Hepatocyte (in vitro differentiated cells): ENCODE results near the gene HRC. TPM values are rescaled to one million over a fixed set of nuclear protein-coding genes. Genes with fewer than 3 reads are reported as not detected.
"Not testable (repeated sequence)": the region's sequence is repeated elsewhere in the genome, so short reads cannot be mapped to it uniquely, and the experiment has no call there.

Experiments
- DNase-seq: peaks from one replicate; pipeline ENCODE4 v3.0.0-alpha.2; 2016; ENCODE audit warnings: low spot score
- H2AFZ ChIP-seq: fragments of 200-600 bp; sonication (generic); 2 replicates; pipeline ENCODE4 v1.6.0; 2016; ENCODE audit warnings: antibody characterized with exemption, mild to moderate bottlenecking
- H3K27ac ChIP-seq: fragments of 200-600 bp; sonication (generic); 2 replicates; pipeline ENCODE4 v1.5.1; 2016; ENCODE audit warnings: mild to moderate bottlenecking
- H3K27me3 ChIP-seq: fragments of 200-600 bp; sonication (generic); 2 replicates; pipeline ENCODE4 v1.6.1; 2016
- H3K36me3 ChIP-seq: fragments of 200-600 bp; sonication (generic); replicated peaks from 2 replicates; pipeline ENCODE4 v1.5.1; 2016; ENCODE audit warnings: low read depth; ENCODE audit not compliant: insufficient read depth
- H3K4me1 ChIP-seq: fragments of 200-600 bp; sonication (generic); 2 replicates; pipeline ENCODE4 v1.5.1; 2016; ENCODE audit warnings: mild to moderate bottlenecking, moderate library complexity; ENCODE audit not compliant: insufficient read depth
- H3K4me2 ChIP-seq: fragments of 200-600 bp; sonication (generic); 2 replicates; pipeline ENCODE4 v1.6.0; 2016
- H3K4me3 ChIP-seq: fragments of 200-600 bp; sonication (generic); 2 replicates; pipeline ENCODE4 v1.5.1; 2016; ENCODE audit warnings: mild to moderate bottlenecking
- H3K79me2 ChIP-seq: fragments of 200-600 bp; sonication (generic); 2 replicates; pipeline ENCODE4 v1.6.0; 2017; ENCODE audit warnings: mild to moderate bottlenecking
- H3K9me2 ChIP-seq: fragments of 200-600 bp; sonication (generic); replicated peaks from 2 replicates; pipeline ENCODE4 v1.6.0; 2017; ENCODE audit warnings: mild to moderate bottlenecking; ENCODE audit not compliant: insufficient read depth
- H3K9me3 ChIP-seq: fragments of 200-600 bp; sonication (generic); 2 replicates; pipeline ENCODE4 v1.5.1; 2016; ENCODE audit warnings: low read depth, mild to moderate bottlenecking
- H4K20me1 ChIP-seq: fragments of 200-600 bp; sonication (generic); 2 replicates; pipeline ENCODE4 v1.6.0; 2016; ENCODE audit warnings: mild to moderate bottlenecking; ENCODE audit not compliant: insufficient read depth, poor library complexity, severe bottlenecking
- CTCF ChIP-seq: fragments of 200-600 bp; sonication (generic); IDR thresholded peaks from 2 replicates; pipeline ENCODE4 v1.5.1; 2016; ENCODE audit warnings: antibody characterized with exemption, mild to moderate bottlenecking; ENCODE audit not compliant: poor library complexity
- EZH2 ChIP-seq: fragments of 200-600 bp; sonication (generic); IDR thresholded peaks from 2 replicates; pipeline ENCODE4 v1.6.1; 2016; ENCODE audit warnings: antibody characterized with exemption, mild to moderate bottlenecking, borderline replicate concordance
- EZH2phosphoT487 ChIP-seq: fragments of 200-600 bp; sonication (generic); IDR thresholded peaks from one replicate; pipeline ENCODE4 v1.6.1; 2018; ENCODE audit warnings: antibody characterized with exemption, mild to moderate bottlenecking, low read depth, moderate library complexity; ENCODE audit not compliant: unreplicated experiment, severe bottlenecking
- WGBS: methylation state at CpG from one replicate; pipeline ENCODE4 v1.1.6; 2016; ENCODE audit warnings: low lambda C conversion rate; ENCODE audit errors: missing lambda C conversion rate; 5-methylcytosine and 5-hydroxymethylcytosine counted together
- polyA plus RNA-seq: library from polyadenylated mRNA; unstranded; fragments of >200 nt; fragmentation: Nextera tagmentation; extraction: Ambion mirVana; gene quantifications from 2 replicates; pipeline ENCODE4 v1.2.1, GENCODE V29; 2016
- total RNA-seq: library from RNA; depleted of rRNA; stranded (reverse); fragments of >200 nt; gene quantifications from 2 replicates; pipeline ENCODE4 v1.2.3, GENCODE V29; 2014

HRC gene
- total and polyA plus RNA-seq, 2 experiments from 2014 or later: 0.48 to 0.50 TPM

- no peak for DNase-seq
- Histone ChIP-seq H3K27ac (no peak overlapping the region), H2AFZ (no peak overlapping the region), H3K9me2 (no peaks in the 10 kb centered on the region), H3K27me3 (no peaks in the 10 kb centered on the region), H3K9me3 (no peaks in the 10 kb centered on the region), H4K20me1 (no peaks in the 10 kb centered on the region), H3K4me3 (no peak overlapping the region), H3K4me2 (no peak overlapping the region), H3K79me2 (no peaks in the 10 kb centered on the region), H3K4me1 (no peaks in the 10 kb centered on the region), H3K36me3 (no peaks in the 10 kb centered on the region)
- TF ChIP-seq EZH2 (no peak), EZH2phosphoT487 (no peak), CTCF (no peak)
- 94% methylated on average over 17 of the region's 26 CpGs for WGBS
These were observed 27.7 kb upstream of the HRC start for GRCh38 chr19:49182848-49183375.

GRCh38 chr19:49182010-49182847 lies 27.0 kb upstream of the HRC start:
- not testable (repeated sequence) for H3K4me3 ChIP-seq, H3K4me1 ChIP-seq, H3K79me2 ChIP-seq, H3K27me3 ChIP-seq, H3K9me2 ChIP-seq, H4K20me1 ChIP-seq, H3K36me3 ChIP-seq, DNase-seq, H3K4me2 ChIP-seq, H3K9me3 ChIP-seq, H2AFZ ChIP-seq, H3K27ac ChIP-seq
- WGBS: 97% methylated on average over 14 of the region's 20 CpGs

GRCh38 chr19:49180659-49181058 lies 25.5 kb upstream of the HRC start:
- H3K4me3 ChIP-seq: no peak overlapping the region
- no peaks in the 10 kb centered on the region for H3K27me3 ChIP-seq
- DNase-seq: no peak
- H3K9me3 ChIP-seq: no peaks in the 10 kb centered on the region
- WGBS: 96% methylated on average over 4 of the region's 4 CpGs
- H3K4me2 ChIP-seq: no peak overlapping the region
- H3K9me2 ChIP-seq: no peaks in the 10 kb centered on the region
- no peak overlapping the region for H2AFZ ChIP-seq
- H3K79me2 ChIP-seq: no peaks in the 10 kb centered on the region
- no peaks in the 10 kb centered on the region for H3K4me1 ChIP-seq
- H3K36me3 ChIP-seq: no peaks in the 10 kb centered on the region
- H3K27ac ChIP-seq: no peak overlapping the region
- no peak for TF ChIP-seq EZH2
- no peak for TF ChIP-seq EZH2phosphoT487
- no peak for TF ChIP-seq CTCF
- no peaks in the 10 kb centered on the region for H4K20me1 ChIP-seq

GRCh38 chr19:49173198-49173597 lies 18.0 kb upstream of the HRC start:
- Histone ChIP-seq H3K9me3 (no peaks in the 10 kb centered on the region), H3K79me2 (no peaks in the 10 kb centered on the region), H3K4me1 (no peaks in the 10 kb centered on the region), H3K27me3 (no peaks in the 10 kb centered on the region), H3K4me2 (no peak overlapping the region), H2AFZ (no peak overlapping the region), H3K27ac (no peak overlapping the region), H3K36me3 (no peaks in the 10 kb centered on the region), H3K9me2 (no peaks in the 10 kb centered on the region), H4K20me1 (no peaks in the 10 kb centered on the region), H3K4me3 (no peak overlapping the region)
- no peak for DNase-seq
- WGBS: 98% methylated on average over 2 of the region's 2 CpGs
- TF ChIP-seq EZH2phosphoT487 (no peak), CTCF (no peak)
